GM19468 (cell line): ENCODE data around the gene SH3RF2.
"Not testable (repeated sequence)": the region's sequence is repeated elsewhere in the genome, so short reads cannot be mapped to it uniquely, and the experiment has no call there.

Source experiments
- ATAC-seq: cut with Tn5 transposase; IDR thresholded peaks from one replicate; pipeline ENCODE4 v1.9.1; 2021; ENCODE audit warnings: mild to moderate bottlenecking, moderate library complexity, moderate number of reproducible peaks; ENCODE audit not compliant: unreplicated experiment; ENCODE audit errors: extremely low read depth

Gene SH3RF2

DNA sequence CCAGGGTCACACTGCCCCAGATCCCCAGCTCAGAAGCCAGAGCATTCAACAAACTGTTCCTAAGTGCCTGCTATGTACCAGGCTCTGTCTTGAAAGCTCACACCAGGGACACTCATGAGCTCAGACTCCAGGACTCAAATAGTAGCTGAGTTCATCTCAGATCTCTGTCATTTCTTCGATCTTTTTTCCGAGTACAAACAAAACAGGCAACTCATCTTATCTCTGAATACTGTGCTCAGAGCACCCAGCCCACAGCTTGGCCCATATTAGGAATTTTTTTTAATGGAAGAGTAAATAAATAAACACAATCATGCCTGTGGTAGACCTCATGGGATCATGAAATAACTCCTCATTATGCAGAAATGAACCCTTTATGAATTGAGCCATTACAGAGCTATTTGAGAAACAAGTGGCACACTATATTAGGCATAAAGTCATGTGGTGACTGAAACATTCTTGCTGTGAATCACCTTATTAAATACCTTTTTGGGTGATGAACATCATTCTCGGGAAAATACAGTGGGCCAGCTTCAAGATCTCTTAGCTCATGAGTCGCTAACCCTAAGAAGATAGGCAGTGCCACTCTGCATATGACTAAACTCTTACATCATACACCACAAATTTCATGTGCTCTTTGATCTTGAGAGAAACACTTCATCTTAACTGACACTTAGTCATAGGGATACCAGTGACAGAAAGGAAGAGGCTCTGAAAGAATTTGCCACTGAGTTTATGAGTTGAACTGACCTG is 9.9 kb downstream of the SH3RF2 start:
- peak; percentile 55 for ATAC-seq

DNA sequence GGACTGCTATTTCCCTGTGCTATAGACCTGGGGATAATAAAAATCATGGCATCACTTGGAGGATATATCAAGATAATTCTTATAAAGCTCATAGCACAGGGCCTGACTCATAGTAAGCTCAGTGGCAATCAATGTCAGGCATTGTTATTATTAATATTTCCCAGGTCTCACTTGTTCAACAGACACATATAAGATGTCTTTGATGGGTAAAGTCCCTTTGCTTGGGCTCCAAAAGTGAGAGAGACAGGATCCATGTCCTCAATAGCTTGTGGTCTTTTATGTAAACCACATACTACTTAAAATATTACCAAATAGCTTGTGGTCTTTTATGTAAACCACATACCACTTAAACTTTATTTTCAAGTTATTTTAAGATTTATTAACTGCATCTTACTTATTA is 11.2 kb downstream of the SH3RF2 start:
- no peak for ATAC-seq

DNA sequence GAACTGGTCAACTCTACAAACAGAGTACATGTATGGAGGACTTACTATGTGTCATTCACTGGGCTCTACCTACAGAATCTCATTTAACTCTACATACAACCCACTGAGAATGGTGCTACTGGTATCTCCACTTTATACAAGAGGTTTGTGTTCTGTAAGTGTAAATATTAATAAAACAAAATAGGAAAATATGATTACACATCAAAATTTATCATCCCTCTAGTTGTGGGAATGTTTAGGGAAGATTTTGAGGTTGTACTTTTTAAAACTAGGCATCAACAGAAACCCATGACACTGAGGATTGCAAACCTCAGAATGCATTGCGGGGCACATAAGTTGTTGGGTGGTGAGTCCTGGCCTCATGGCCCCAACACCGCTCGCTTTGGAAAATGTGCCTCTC is 11.7 kb downstream of the SH3RF2 start:
- no peak for ATAC-seq

- ATAC-seq, result no peak
These were observed 12.5 kb downstream of the SH3RF2 start for GRCh38 chr5:145948921-145949320.

- ATAC-seq, result no peak
These were observed 13.1 kb downstream of the SH3RF2 start for GRCh38 chr5:145949474-145949873.

GRCh38 chr5:145951071-145951470 is 14.7 kb downstream of the SH3RF2 start:
- no peak for ATAC-seq

- ATAC-seq, result no peak
These were observed 16.8 kb downstream of the SH3RF2 start for GRCh38 chr5:145953202-145953601.

DNA sequence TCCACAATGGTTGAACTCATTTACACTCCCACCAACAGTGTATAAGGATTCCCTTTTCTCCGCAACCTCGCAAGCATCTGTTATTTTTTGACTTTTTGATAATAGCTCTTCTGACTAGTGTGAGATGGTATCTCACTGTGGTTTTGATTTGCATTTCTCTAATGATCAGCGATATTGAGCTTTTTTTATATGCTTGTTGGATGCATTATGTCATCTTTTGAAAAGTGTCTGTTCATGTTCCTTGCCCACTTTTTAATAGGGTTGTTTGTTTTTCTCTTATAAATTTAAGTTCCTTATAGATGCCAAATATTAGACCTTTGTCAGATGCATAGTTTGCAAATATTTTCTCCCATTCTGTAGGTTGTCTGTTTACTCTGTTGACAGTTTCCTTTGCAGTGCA is 17.8 kb downstream of the SH3RF2 start:
- not testable (repeated sequence) for ATAC-seq

- ATAC-seq, result no peak
These were observed 21.0 kb downstream of the SH3RF2 start for GRCh38 chr5:145957388-145957787.

GRCh38 chr5:145958436-145958835 is 22.1 kb downstream of the SH3RF2 start:
- no peak for ATAC-seq

DNA sequence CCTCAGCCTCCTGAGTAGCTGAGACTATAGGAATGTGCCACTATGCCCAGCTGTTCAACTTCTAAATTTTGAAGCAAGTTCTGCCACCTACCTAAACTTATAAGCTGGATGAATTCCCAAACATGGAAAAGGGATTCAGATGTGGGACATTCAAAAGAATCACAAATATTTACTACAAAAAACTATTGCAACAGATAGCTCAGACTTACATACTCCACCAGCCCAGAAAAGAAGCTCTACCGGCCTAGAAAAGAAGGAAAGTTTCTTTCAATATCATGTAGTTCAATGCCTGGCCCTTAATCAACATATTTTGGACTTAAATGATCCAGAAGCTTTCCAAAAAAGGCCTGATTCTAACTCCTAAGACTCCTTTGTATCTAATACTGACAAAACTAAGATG is 23.8 kb downstream of the SH3RF2 start:
- ATAC-seq, result no peak

DNA sequence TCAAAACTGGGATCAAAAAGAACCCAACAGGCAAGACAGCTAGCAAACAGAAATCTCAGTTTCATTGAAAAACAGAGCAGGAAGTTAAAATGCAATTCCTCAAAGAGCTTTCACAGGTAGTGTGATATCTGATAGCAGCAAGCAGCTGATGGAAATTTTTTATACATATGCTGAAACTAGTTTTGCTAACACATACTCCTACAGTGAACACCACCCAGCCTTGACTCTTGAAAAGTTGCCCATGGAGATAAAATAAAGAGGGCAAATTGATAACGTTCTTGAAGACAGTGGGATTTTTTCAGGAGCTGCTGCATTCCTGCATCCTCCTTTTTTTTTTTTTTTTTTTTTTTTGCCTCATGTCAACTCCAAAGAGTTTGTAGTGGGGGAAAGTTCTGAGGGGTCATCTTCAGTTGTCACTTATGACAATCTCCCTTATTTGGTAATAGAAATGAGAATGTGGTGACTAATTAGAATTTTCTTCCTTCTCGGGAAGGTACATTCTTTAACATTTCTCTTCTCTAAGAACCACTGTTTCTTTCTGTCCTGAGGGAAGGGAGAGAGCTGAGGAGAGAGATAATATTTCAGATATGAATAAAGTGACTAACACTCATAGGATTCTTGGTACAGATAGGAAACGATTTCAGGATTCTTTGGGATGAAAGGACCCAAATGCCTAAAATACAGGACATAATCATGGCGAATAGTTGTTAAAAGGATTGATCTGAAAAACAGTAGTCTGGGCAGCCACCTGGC is 24.6 kb downstream of the SH3RF2 start:
- no peak for ATAC-seq

DNA sequence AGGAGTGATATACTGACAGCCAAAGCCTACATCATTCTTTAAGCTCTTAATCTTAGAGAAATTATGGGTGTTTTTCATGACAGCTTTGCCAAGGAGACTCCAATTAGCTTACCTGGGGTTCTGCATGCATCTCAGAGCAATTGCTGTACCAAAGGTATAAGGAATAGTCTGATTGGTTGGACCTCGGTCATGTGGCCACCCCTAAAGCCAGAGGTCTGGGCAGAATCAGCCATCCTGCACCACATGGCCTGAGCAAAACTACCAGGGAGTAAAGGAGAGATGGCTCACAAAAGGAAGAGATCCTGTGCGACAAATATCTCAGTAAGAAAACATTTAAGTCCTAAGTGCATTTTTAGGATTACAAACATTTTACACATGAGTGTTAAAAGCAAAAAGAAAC is 25.6 kb downstream of the SH3RF2 start:
- no peak for ATAC-seq

DNA sequence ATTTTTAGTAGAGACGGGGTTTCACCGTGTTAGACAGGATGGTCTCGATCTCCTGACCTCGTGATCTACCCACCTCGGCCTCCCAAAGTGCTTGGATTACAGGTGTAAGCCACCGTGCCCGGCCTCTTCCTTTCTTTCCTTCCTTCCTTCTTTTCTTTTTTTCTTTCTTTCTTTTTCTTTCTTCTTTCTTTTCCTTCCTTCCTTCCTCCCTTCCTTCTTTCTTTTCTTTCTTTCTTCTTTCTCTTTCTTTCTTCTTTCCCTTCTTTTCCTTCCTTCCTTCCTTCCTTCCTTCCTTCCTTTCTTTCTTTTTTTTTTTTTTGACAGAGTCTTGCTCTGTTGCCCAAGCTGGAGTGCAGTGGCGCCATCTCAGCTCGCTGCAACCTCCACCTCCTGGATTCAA is 27.6 kb downstream of the SH3RF2 start:
- ATAC-seq, result not testable (repeated sequence)

GRCh38 chr5:145965804-145966203 is 29.4 kb downstream of the SH3RF2 start:
- no peak for ATAC-seq

GRCh38 chr5:145967296-145967695 is 30.9 kb downstream of the SH3RF2 start:
- ATAC-seq, result no peak

DNA sequence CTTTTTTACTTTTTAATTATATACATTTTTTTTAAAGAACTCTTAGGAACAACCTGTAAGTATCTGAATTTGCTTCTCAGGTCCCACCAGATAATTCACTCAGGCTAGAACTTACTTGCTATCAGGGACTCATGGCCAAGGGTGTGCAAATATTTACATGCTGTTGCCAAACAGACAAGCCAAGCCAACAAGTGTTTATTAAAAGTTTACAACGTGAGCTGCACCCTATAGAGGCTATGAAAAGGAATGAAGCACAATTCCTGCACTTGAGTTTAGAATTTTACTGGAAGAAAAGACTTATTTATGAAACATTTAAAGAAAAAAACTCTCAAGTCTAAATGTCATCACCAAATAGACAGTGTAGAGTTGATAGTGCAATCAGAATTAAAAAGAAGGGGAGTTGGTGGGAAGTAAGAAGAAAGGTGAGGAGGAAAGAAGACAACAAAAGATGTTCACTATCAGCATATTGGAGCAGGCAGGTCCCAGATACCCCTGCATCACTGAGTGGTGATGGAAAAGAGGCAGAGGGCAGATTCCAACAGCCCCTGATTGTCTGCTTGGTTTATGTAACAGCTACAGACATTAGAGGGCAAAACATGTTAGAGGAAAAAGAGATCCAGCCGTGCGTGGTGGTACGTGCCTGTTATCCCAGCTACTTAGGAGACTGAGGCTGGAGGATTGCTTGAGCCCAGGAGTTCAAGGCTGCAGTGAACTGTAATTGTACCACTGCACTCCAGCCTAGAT is 32.8 kb downstream of the SH3RF2 start:
- no peak for ATAC-seq

- no peak for ATAC-seq
These were observed 33.3 kb downstream of the SH3RF2 start for GRCh38 chr5:145969714-145970092.

DNA sequence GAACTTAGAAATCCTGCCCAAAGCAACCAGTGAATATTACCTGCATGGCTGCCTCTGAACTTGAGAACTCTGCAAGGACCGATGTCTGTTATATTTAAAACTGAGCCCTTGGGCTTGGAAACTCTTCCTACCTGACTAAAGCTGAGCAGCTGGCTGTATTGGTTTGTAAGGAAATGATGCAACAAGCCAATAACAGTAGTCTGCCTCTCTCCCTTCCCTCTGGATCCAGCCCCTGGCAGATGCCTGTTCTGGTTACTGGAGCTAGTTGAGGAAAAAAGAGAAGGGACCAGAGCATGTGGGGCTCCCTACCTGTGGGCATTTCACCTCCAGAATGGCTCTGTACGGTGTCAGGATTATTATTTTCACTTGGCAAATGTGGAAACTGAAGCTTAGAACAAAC is 34.7 kb downstream of the SH3RF2 start:
- ATAC-seq, result no peak

DNA sequence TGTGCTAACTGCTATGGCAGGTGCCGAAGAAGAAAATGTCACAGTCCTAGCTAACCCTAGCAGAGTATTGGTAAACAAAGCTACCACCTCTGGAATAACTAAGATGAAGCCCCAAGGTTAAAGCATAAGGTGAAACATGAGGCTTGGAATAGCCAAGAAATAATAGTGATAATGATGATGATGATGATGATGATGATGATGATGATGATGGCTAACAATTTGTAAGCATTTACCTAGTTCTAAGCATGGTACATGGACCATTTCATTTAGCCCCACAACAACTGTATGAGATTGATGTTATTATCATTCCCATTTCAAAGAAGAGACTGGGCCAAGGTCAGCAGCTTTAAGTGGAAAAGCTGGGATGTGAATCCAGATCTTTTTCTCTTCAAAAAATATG is 35.3 kb downstream of the SH3RF2 start:
- no peak for ATAC-seq

- ATAC-seq, result no peak
These were observed 38.6 kb downstream of the SH3RF2 start for GRCh38 chr5:145975001-145975360.
